ENCODE results near the gene LRCH2. TPM values are rescaled to one million over a fixed set of nuclear protein-coding genes. Genes with fewer than 3 reads are reported as not detected.
"Not testable (repeated sequence)": the region's sequence is repeated elsewhere in the genome, so short reads cannot be mapped to it uniquely, and the experiment has no call there.

LRCH2 gene
- total RNA-seq, 4 donors from 2014 or later: 0.44 to 0.71 (median 0.47) TPM

- no peak overlapping the region for H3K4me3 ChIP-seq
- in situ Hi-C loops (cut with MboI; ENCODE audit: low sequenced_read_pairs in 4 of 4) (no loop called here), intact Hi-C loops (cut with DNase I; ENCODE audit: low total_unique reads) (no loop called here)
- no peaks in the 10 kb centered on the region for H3K9me3 ChIP-seq
- no peak for ATAC-seq
- DNase-seq: no peak
- H3K36me3 ChIP-seq: no peaks in the 10 kb centered on the region
- no peaks in the 10 kb centered on the region for H3K4me1 ChIP-seq
- no peak for TF ChIP-seq POLR2A (IDR thresholded peaks at IDR 0.05)
- no peak for TF ChIP-seq CTCF (IDR thresholded peaks at IDR 0.05 in 4 of 5, conservative IDR thresholded peaks at IDR 0.05 in 1 of 5)
- no peak overlapping the region for H3K27ac ChIP-seq
- no peaks in the 10 kb centered on the region for H3K27me3 ChIP-seq
These were observed 19.3 kb downstream of the LRCH2 start for GRCh38 chrX:115214605-115215004.

- in situ Hi-C loops (cut with MboI; ENCODE audit: low sequenced_read_pairs in 4 of 4): no loop called here
- no peaks in the 10 kb centered on the region for H3K27me3 ChIP-seq
- TF ChIP-seq POLR2A (IDR thresholded peaks at IDR 0.05) (no peak), CTCF (IDR thresholded peaks at IDR 0.05 in 4 of 5, conservative IDR thresholded peaks at IDR 0.05 in 1 of 5) (no peak)
These were observed 19.7 kb downstream of the LRCH2 start for GRCh38 chrX:115214151-115214550.

GRCh38 chrX:115209547-115209946 is 24.3 kb downstream of the LRCH2 start:
- intact Hi-C loops (cut with DNase I; ENCODE audit: low total_unique reads); H3K4me3 ChIP-seq; H3K27ac ChIP-seq; in situ Hi-C loops (cut with MboI; ENCODE audit: low sequenced_read_pairs in 4 of 4); H3K9me3 ChIP-seq; H3K4me1 ChIP-seq; H3K36me3 ChIP-seq; ATAC-seq; H3K27me3 ChIP-seq; DNase-seq: not testable (repeated sequence)

More at GRCh38 chrX:115214151-115214550, 19.7 kb downstream of the LRCH2 start:
- Histone ChIP-seq H3K27ac (no peak overlapping the region), H3K4me1 (no peaks in the 10 kb centered on the region), H3K4me3 (no peak overlapping the region), H3K36me3 (no peaks in the 10 kb centered on the region), H3K9me3 (no peaks in the 10 kb centered on the region)
- intact Hi-C loops (cut with DNase I; ENCODE audit: low total_unique reads): no loop called here
- no peak for ATAC-seq
- no peak for DNase-seq

GRCh38 chrX:115204040-115204439 is 29.9 kb downstream of the LRCH2 start:
- DNase-seq (no peak), ATAC-seq (no peak)
- no peak for TF ChIP-seq CTCF (IDR thresholded peaks at IDR 0.05 in 4 of 5, conservative IDR thresholded peaks at IDR 0.05 in 1 of 5)
- TF ChIP-seq POLR2A (IDR thresholded peaks at IDR 0.05): no peak
- in situ Hi-C loops (cut with MboI; ENCODE audit: low sequenced_read_pairs in 4 of 4) (no loop called here), intact Hi-C loops (cut with DNase I; ENCODE audit: low total_unique reads) (no loop called here)
- H3K36me3 ChIP-seq: no peaks in the 10 kb centered on the region
- no peaks in the 10 kb centered on the region for H3K27me3 ChIP-seq
- no peak overlapping the region for H3K4me3 ChIP-seq
- H3K9me3 ChIP-seq: no peaks in the 10 kb centered on the region
- no peak overlapping the region for H3K27ac ChIP-seq
- H3K4me1 ChIP-seq: no peaks in the 10 kb centered on the region

- Histone ChIP-seq H3K27ac (no peak overlapping the region), H3K4me3 (no peak overlapping the region), H3K9me3 (no peaks in the 10 kb centered on the region), H3K4me1 (no peaks in the 10 kb centered on the region), H3K36me3 (no peaks in the 10 kb centered on the region), H3K27me3 (no peaks in the 10 kb centered on the region)
- TF ChIP-seq CTCF (IDR thresholded peaks at IDR 0.05 in 4 of 5, conservative IDR thresholded peaks at IDR 0.05 in 1 of 5) (no peak), POLR2A (IDR thresholded peaks at IDR 0.05) (no peak)
- ATAC-seq (no peak), DNase-seq (no peak)
- intact Hi-C loops (cut with DNase I; ENCODE audit: low total_unique reads): no loop called here
- in situ Hi-C loops (cut with MboI; ENCODE audit: low sequenced_read_pairs in 4 of 4): no loop called here
These were observed 41.6 kb downstream of the LRCH2 start for GRCh38 chrX:115192244-115192700.
